B cell (primary cell): ENCODE results near the gene FGF11. TPM values are rescaled to one million over a fixed set of nuclear protein-coding genes. Genes with fewer than 3 reads are reported as not detected.
A peak's percentile ranks its signal among the peaks of the same experiment; 100 is the strongest.

ENCODE experiments used
- ATAC-seq: fragments of 200-7000 bp; cut with Tn5 transposase; one replicate; pipeline ENCODE4 v1.10.0; 2021; ENCODE audit warnings: low read depth, mild to moderate bottlenecking, moderate number of reproducible peaks, moderate library complexity
- CTCF ChIA-PET: fragments of 350-600 bp; sonication (Branson Sonifier 250); formaldehyde crosslinking; loops from one replicate; lab custom pipeline; 2021; ENCODE audit warnings: antibody characterized with exemption, inconsistent platforms; lab: Charles Lee
- POLR2A ChIA-PET: fragments of 350-600 bp; sonication (Branson Sonifier 250); formaldehyde crosslinking; loops from one replicate; lab custom pipeline; 2021; ENCODE audit warnings: antibody characterized with exemption; lab: Charles Lee
- DNase-seq: peaks from one replicate; pipeline ENCODE4 v3.0.0; 2013
- H2AFZ ChIP-seq: 2 replicates; pipeline ENCODE4 v1.6.1; 2012; ENCODE audit warnings: mild to moderate bottlenecking, low read depth, low read length; ENCODE audit not compliant: insufficient read depth, poor library complexity, severe bottlenecking
- H3K27ac ChIP-seq, 2 donors: 1 replicate in 1 of 2; 2 replicates in 1 of 2; pipeline ENCODE4 v1.5.1; 2012 to 2013; ENCODE audit warnings: low read length in 2 of 2, mild to moderate bottlenecking in 2 of 2, moderate library complexity in 1 of 2
- H3K27me3 ChIP-seq, 4 experiments: fragments of 200-600 bp in 1 of 4; sonication (generic) in 1 of 4; replicated peaks in 1 of 4; 1 replicate in 2 of 4; 2 replicates in 2 of 4; pipeline versions ENCODE4 v1.6.1 to v1.7.0; 2013 to 2016; ENCODE audit warnings: low read length in 3 of 4, mild to moderate bottlenecking in 2 of 4, mixed read lengths in 1 of 4, moderate library complexity in 1 of 4; ENCODE audit not compliant: insufficient read depth in 4 of 4, control insufficient read depth in 3 of 4; ENCODE audit errors: control extremely low read depth in 1 of 4
- H3K36me3 ChIP-seq, 2 experiments: replicated peaks in 1 of 2; 1 replicate in 1 of 2; 2 replicates in 1 of 2; pipeline versions ENCODE4 v1.6.1 to v1.7.1; 2013; ENCODE audit warnings: low read length in 1 of 2; ENCODE audit not compliant: insufficient read depth in 2 of 2, control insufficient read depth in 1 of 2; ENCODE audit errors: control extremely low read depth in 1 of 2, extremely low read depth in 1 of 2
- H3K4me1 ChIP-seq, 2 donors: fragments of 200-600 bp in 1 of 2; sonication (generic) in 1 of 2; 1 replicate in 1 of 2; 2 replicates in 1 of 2; pipeline versions ENCODE4 v1.5.1 to v1.6.1; 2013 to 2017; ENCODE audit warnings: low read length in 2 of 2; ENCODE audit not compliant: control insufficient read depth in 2 of 2, insufficient read depth in 2 of 2
- H3K4me2 ChIP-seq: replicated peaks from 2 replicates; pipeline ENCODE3; 2012; ENCODE audit warnings: mild to moderate bottlenecking, low read depth, low read length; ENCODE audit not compliant: poor library complexity, severe bottlenecking
- H3K4me3 ChIP-seq, 5 experiments: fragments of 200-600 bp in 1 of 5; sonication (generic) in 1 of 5; 1 replicate in 3 of 5; 2 replicates in 2 of 5; pipeline versions ENCODE4 v1.5.1 to v1.7.0; 2011 to 2016; ENCODE audit warnings: low read length in 4 of 5, mild to moderate bottlenecking in 4 of 5, low read depth in 2 of 5, control low read depth in 1 of 5, moderate library complexity in 1 of 5; ENCODE audit not compliant: insufficient read depth in 1 of 5; ENCODE audit errors: control extremely low read depth in 1 of 5, extremely low read depth in 1 of 5
- H3K79me2 ChIP-seq: fragments of 200-600 bp; sonication (generic); one replicate; pipeline ENCODE4 v1.6.0; 2016; ENCODE audit warnings: low read length; ENCODE audit not compliant: control insufficient read depth, insufficient read depth
- H3K9ac ChIP-seq: fragments of 200-600 bp; sonication (generic); 2 replicates; pipeline ENCODE4 v1.6.1; 2017; ENCODE audit warnings: mild to moderate bottlenecking, low read length, moderate library complexity
- H3K9me3 ChIP-seq, 3 donors: one replicate each; pipeline versions ENCODE4 v1.6.1 to v1.7.1; 2013; ENCODE audit warnings: low read length in 2 of 3; ENCODE audit not compliant: control insufficient read depth in 2 of 3, insufficient read depth in 1 of 3; ENCODE audit errors: control extremely low read depth in 1 of 3
- H4K20me1 ChIP-seq: 2 replicates; pipeline ENCODE4 v1.6.0; 2012; ENCODE audit warnings: mild to moderate bottlenecking, low read length; ENCODE audit not compliant: insufficient read depth, control insufficient read depth, poor library complexity, severe bottlenecking
- H3K27ac Mint-ChIP-seq: one replicate; pipeline ENCODE4 v1.8.0; 2021; ENCODE audit warnings: mixed read lengths
- H3K27me3 Mint-ChIP-seq: one replicate; pipeline ENCODE4 v1.8.0; 2021; ENCODE audit warnings: mixed read lengths
- H3K4me1 Mint-ChIP-seq: one replicate; pipeline ENCODE4 v1.8.0; 2021; ENCODE audit warnings: mixed read lengths
- H3K4me3 Mint-ChIP-seq: one replicate; pipeline ENCODE4 v1.8.0; 2021; ENCODE audit warnings: mixed read lengths
- H3K9me3 Mint-ChIP-seq: one replicate; pipeline ENCODE4 v1.8.0; 2022; ENCODE audit warnings: mixed read lengths; ENCODE audit not compliant: insufficient read depth
- EZH2 ChIP-seq: IDR thresholded peaks from 2 replicates; pipeline ENCODE4 v1.6.1; 2012; ENCODE audit warnings: borderline replicate concordance, low read depth, mild to moderate bottlenecking, moderate library complexity, low read length; ENCODE audit not compliant: insufficient read depth, poor library complexity, severe bottlenecking
- WGBS: methylation state at CpG from one replicate; pipeline ENCODE4 v1.1.5; 2013; ENCODE audit warnings: missing lambda C conversion rate; ENCODE audit not compliant: insufficient coverage; 5-methylcytosine and 5-hydroxymethylcytosine counted together
- intact Hi-C: fragments of 100-400 bp; cut with micrococcal nuclease; formaldehyde crosslinking; loops from one replicate; pipeline ENCODE4 v1.10.0; 2022
- polyA plus RNA-seq: library from polyadenylated mRNA; depleted of rRNA; stranded (reverse); fragments of >200 nt; gene quantifications from 2 replicates; pipeline ENCODE4 v1.2.3, GENCODE V29; 2012
- total RNA-seq, 2 donors: library from RNA; stranded (reverse); fragments of 120-200 nt in 1 of 2; gene quantifications; 1 replicate in 1 of 2; 2 replicates in 1 of 2; pipeline versions ENCODE4 v1.2.3 to v1.2.4, GENCODE V29; 2013 to 2022
- TF ChIP-seq, protein P1 (sequence below): fragments of 200-600 bp; IDR thresholded peaks from one replicate; pipeline ENCODE4 v1.8.0; 2022; ENCODE audit warnings: antibody characterized with exemption, mild to moderate bottlenecking

FGF11 gene
- total and polyA plus RNA-seq, 2 donors (not counting 1 experiment from before 2014, with no cell fraction given) = 2.7 to 4.6 TPM

DNA sequence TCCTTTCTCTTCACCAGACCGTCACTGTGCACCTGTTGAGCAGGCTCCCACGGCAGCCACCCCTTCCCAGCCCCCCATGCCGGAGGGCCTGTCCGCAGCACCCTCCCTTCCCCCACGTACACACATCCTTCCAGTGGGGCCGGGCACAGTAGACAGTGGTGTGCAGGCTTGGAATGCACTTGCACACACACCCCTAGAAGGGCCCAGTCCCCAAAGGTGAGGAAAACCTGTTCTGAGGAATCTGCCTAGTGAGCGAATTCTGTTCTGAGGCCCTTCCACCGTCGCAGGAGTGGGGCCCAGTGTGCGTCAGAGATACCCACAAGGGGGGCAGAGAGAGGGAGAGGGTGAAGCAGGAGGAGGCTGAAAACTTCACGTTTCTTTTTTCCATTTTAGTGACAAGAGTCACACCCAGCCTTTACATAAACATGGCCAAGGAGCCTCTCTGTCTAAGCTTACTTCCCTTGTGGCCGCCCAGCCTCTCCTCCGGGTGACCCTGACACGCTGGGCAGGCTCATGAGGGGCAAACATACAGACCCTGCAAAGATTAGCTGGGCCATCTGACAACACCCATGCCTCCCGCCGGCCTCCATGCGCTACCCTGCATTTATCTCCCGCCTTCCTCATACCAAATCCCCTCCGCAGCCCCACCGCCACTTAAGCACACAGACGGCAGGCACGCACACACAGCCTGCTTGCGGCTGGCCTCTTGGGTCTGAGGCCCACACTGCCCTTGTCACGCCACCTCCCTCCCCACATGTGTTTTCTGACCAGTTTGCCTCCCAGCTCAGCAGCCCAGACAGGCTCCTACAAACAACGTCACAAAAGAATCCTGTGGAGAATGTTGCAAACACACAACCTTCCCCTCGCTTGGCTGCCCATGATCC, 38.3 kb downstream of the FGF11 start:
- ATAC-seq (no peak), DNase-seq (no peak)
- H3K79me2 ChIP-seq = peaks cover 92% of the 10 kb centered on the region
- ChIA-PET POLR2A (interaction anchor here (0.5 to 0.8 kb wide), 3 partner anchors 11 to 36 kb away, joined by 3 to 12 read pairs (median 10); no protein-coding TSS in a partner anchor), CTCF (interaction anchor here (0.9 to 2.2 kb wide), 8 partner anchors 9 to 122 kb away, joined by 3 to 8 read pairs (median 3); partner anchors contain the start of gene TMEM102)
- H3K4me2 ChIP-seq = peak overlapping the region; percentile 93
- no peaks in the 10 kb centered on the region for H3K9me3 Mint-ChIP-seq
- peak overlapping the region; percentile 7 to 10 for H3K27ac ChIP-seq
- H3K4me1 ChIP-seq = peaks cover 26 to 45% of the 10 kb centered on the region in 2 donors
- H3K4me3 Mint-ChIP-seq = peak overlapping the region; percentile 96
- 64% methylated on average over 26 of the region's 26 CpGs for WGBS
- H3K27me3 ChIP-seq = no peaks in the 10 kb centered on the region
- no peaks in the 10 kb centered on the region for H3K36me3 ChIP-seq
- H4K20me1 ChIP-seq = peaks cover 55% of the 10 kb centered on the region
- H2AFZ ChIP-seq = no peak overlapping the region
- H3K4me1 Mint-ChIP-seq = peaks cover 60% of the 10 kb centered on the region
- H3K4me3 ChIP-seq = peak overlapping the region in 4 of 5 experiments; percentile 72 to 88 (median 80)
- no peak overlapping the region for H3K9ac ChIP-seq
- H3K27ac Mint-ChIP-seq = peak overlapping the region; percentile 93
- intact Hi-C loops = no loop called here
- no peaks in the 10 kb centered on the region for H3K9me3 ChIP-seq
- TF ChIP-seq, protein P1, sequence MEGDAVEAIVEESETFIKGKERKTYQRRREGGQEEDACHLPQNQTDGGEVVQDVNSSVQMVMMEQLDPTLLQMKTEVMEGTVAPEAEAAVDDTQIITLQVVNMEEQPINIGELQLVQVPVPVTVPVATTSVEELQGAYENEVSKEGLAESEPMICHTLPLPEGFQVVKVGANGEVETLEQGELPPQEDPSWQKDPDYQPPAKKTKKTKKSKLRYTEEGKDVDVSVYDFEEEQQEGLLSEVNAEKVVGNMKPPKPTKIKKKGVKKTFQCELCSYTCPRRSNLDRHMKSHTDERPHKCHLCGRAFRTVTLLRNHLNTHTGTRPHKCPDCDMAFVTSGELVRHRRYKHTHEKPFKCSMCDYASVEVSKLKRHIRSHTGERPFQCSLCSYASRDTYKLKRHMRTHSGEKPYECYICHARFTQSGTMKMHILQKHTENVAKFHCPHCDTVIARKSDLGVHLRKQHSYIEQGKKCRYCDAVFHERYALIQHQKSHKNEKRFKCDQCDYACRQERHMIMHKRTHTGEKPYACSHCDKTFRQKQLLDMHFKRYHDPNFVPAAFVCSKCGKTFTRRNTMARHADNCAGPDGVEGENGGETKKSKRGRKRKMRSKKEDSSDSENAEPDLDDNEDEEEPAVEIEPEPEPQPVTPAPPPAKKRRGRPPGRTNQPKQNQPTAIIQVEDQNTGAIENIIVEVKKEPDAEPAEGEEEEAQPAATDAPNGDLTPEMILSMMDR = no peak
- TF ChIP-seq EZH2 = no peak
- no peaks in the 10 kb centered on the region for H3K27me3 Mint-ChIP-seq
